ENCODE results near the gene RPS14.
"Not testable (repeated sequence)": the region's sequence is repeated elsewhere in the genome, so short reads cannot be mapped to it uniquely, and the experiment has no call there.

RPS14 gene

GRCh38 chr5:150431574-150431973 lies 18.0 kb downstream of the RPS14 start:
- Mint-ChIP-seq H3K27ac (peak overlapping the region; percentile 89), H3K27me3 (ENCODE audit: low read depth, poor library complexity) (peaks cover 5% of the 10 kb centered on the region), H3K4me3 (no peak overlapping the region), H3K36me3 (ENCODE audit: low read depth) (no peaks in the 10 kb centered on the region), H3K4me1 (peaks cover 28% of the 10 kb centered on the region), H3K9me3 (no peaks in the 10 kb centered on the region)
- no peak for TF ChIP-seq CTCF (IDR thresholded peaks at IDR 0.05)
- no peak for DNase-seq

DNA sequence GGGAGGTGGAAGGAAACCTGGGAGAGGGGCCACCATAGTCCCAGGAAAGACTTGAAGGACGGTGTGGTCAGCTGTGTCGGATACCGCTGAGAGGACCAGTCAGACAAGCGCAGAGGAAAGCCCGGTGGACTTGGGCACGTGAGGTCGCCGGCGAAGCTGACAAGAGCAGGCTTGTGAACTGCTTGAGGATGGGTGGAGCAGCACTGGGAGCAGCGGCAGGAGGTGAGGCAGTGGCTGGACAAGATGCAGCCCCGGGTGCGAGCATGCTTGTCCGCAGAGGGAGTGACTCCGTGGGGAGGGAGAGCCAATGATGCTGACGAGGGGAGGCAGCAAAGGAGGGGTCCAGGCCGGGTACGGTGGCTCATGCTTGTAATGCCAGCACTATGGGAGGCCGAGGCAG lies 18.5 kb downstream of the RPS14 start:
- Mint-ChIP-seq H3K27ac (no peak overlapping the region), H3K4me3 (no peak overlapping the region), H3K9me3 (no peaks in the 10 kb centered on the region), H3K27me3 (ENCODE audit: low read depth, poor library complexity) (peaks cover 4% of the 10 kb centered on the region), H3K4me1 (peaks cover 26% of the 10 kb centered on the region), H3K36me3 (ENCODE audit: low read depth) (no peaks in the 10 kb centered on the region)
- no peak for DNase-seq
- TF ChIP-seq CTCF (IDR thresholded peaks at IDR 0.05): no peak

- H3K27ac Mint-ChIP-seq: peak overlapping the region; percentile 96
- peaks cover 23% of the 10 kb centered on the region for H3K4me1 Mint-ChIP-seq
Observed at GRCh38 chr5:150429410-150429873, 20.1 kb downstream of the RPS14 start.

DNA sequence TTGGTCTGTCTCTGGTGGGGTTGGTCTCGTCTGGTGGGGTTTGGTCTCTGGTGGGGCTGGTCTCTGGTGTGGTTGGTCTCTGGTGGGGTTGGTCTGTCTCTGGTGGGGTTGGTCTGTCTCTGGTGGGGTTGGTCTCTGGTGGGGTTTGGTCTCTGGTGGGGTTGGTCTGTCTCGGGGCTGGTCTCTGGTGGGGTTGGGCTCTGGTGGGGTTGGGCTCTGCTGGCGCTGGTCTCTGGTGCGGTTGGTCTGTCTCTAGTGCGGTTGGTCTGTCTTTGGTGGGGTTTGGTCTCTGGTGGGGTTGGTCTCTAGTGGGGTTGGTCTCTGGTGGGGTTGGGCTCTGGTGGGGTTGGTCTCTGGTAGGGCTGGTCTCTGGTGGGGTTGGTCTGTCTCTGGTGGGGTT lies 20.6 kb downstream of the RPS14 start:
- no peak for TF ChIP-seq CTCF (IDR thresholded peaks at IDR 0.05)
- Mint-ChIP-seq H3K36me3 (ENCODE audit: low read depth) (no peaks in the 10 kb centered on the region), H3K27me3 (ENCODE audit: low read depth, poor library complexity) (peaks cover 4% of the 10 kb centered on the region), H3K9me3 (no peaks in the 10 kb centered on the region), H3K4me1 (peaks cover 23% of the 10 kb centered on the region), H3K27ac (peak overlapping the region; percentile 68), H3K4me3 (no peak overlapping the region)
- DNase-seq: no peak

More at GRCh38 chr5:150429410-150429873, 20.1 kb downstream of the RPS14 start:
- Mint-ChIP-seq H3K9me3 (no peaks in the 10 kb centered on the region), H3K36me3 (ENCODE audit: low read depth) (no peaks in the 10 kb centered on the region), H3K4me3 (no peak overlapping the region), H3K27me3 (ENCODE audit: low read depth, poor library complexity) (peaks cover 4% of the 10 kb centered on the region)
- TF ChIP-seq CTCF (IDR thresholded peaks at IDR 0.05): no peak
- no peak for DNase-seq

GRCh38 chr5:150428106-150428876 lies 21.2 kb downstream of the RPS14 start:
- no peak for DNase-seq
- Mint-ChIP-seq H3K4me3 (no peak overlapping the region), H3K27ac (peak overlapping the region; percentile 86), H3K9me3 (peaks cover 3% of the 10 kb centered on the region), H3K27me3 (ENCODE audit: low read depth, poor library complexity) (peaks cover 3% of the 10 kb centered on the region), H3K36me3 (ENCODE audit: low read depth) (no peaks in the 10 kb centered on the region), H3K4me1 (peaks cover 23% of the 10 kb centered on the region)
- TF ChIP-seq CTCF (IDR thresholded peaks at IDR 0.05): no peak

- not testable (repeated sequence) for H3K27me3 Mint-ChIP-seq (ENCODE audit: low read depth, poor library complexity)
Observed at GRCh38 chr5:150426165-150426564, 23.4 kb downstream of the RPS14 start.

More at GRCh38 chr5:150426165-150426564, 23.4 kb downstream of the RPS14 start:
- not testable (repeated sequence) for H3K27ac Mint-ChIP-seq; H3K4me3 Mint-ChIP-seq; H3K36me3 Mint-ChIP-seq (ENCODE audit: low read depth); H3K9me3 Mint-ChIP-seq; DNase-seq
- H3K4me1 Mint-ChIP-seq: peaks cover 23% of the 10 kb centered on the region

Data from nephron progenitor cell (in vitro differentiated cells).